Measurements from ENCODE around the gene HSD17B4. TPM values are rescaled to one million over a fixed set of nuclear protein-coding genes. Genes with fewer than 3 reads are reported as not detected.

Gene HSD17B4
- total and polyA plus RNA-seq, 2 experiments from 2014 or later = 326 to 332 TPM

DNA sequence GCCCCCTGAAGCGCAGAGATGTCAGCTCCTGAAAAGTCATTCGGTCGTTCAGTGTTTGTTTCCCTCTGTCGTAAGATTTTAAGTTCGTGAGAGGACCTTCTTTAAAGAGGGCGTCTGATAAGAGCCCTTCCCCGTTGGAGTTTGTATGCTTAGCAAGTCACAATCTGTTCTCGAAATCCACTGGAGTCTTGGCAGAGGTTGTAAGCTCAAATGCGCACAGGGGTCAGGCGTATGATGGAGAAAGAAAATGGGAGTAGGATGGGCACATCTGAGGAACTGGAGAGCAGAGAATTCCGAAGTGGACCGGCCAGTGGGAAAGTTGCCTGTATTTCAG is 710 bp downstream of the HSD17B4 start:
- no peaks in the 10 kb centered on the region for H3K27me3 ChIP-seq (ENCODE audit: insufficient read depth)
- peaks cover 46% of the 10 kb centered on the region for H3K4me1 Mint-ChIP-seq

More for the DNA sequence above, 710 bp downstream of the HSD17B4 start:
- DNase-seq (ENCODE audit: low spot score) (no peak), ATAC-seq (peak; percentile 9)
- Histone ChIP-seq H2AFZ (peak overlapping the region; percentile 56), H3K36me3 (ENCODE audit: insufficient read depth) (no peaks in the 10 kb centered on the region), H3K27ac (ENCODE audit: low read depth) (peak overlapping the region; percentile 95), H3K4me3 (peak overlapping the region; percentile 88), H3K4me1 (ENCODE audit: insufficient read depth) (peaks cover 44% of the 10 kb centered on the region), H3K79me2 (replicated peaks; ENCODE audit: insufficient read depth) (peaks cover 52% of the 10 kb centered on the region), H4K20me1 (replicated peaks; ENCODE audit: insufficient read depth) (no peaks in the 10 kb centered on the region), H3K4me2 (peak overlapping the region; percentile 95), H3K9me2 (ENCODE audit: insufficient read depth) (no peaks in the 10 kb centered on the region), H3F3A (replicated peaks; ENCODE audit: low read depth) (peaks cover 10% of the 10 kb centered on the region; the same call in 1 of the 2 replicates)
- Mint-ChIP-seq H3K27me3 (ENCODE audit: insufficient read depth, low read depth, poor library complexity) (peaks cover 4% of the 10 kb centered on the region), H3K36me3 (ENCODE audit: low read depth) (peaks cover 46% of the 10 kb centered on the region), H3K27ac (peak overlapping the region; percentile 98), H3K4me3 (peak overlapping the region; percentile 88), H3K9me3 (peaks cover 31% of the 10 kb centered on the region)
- TF ChIP-seq ZNF331 (CRISPR knock-in tag; IDR thresholded peaks at IDR 0.05; ENCODE audit: low read depth) = no peak
- TF ChIP-seq, protein P1, sequence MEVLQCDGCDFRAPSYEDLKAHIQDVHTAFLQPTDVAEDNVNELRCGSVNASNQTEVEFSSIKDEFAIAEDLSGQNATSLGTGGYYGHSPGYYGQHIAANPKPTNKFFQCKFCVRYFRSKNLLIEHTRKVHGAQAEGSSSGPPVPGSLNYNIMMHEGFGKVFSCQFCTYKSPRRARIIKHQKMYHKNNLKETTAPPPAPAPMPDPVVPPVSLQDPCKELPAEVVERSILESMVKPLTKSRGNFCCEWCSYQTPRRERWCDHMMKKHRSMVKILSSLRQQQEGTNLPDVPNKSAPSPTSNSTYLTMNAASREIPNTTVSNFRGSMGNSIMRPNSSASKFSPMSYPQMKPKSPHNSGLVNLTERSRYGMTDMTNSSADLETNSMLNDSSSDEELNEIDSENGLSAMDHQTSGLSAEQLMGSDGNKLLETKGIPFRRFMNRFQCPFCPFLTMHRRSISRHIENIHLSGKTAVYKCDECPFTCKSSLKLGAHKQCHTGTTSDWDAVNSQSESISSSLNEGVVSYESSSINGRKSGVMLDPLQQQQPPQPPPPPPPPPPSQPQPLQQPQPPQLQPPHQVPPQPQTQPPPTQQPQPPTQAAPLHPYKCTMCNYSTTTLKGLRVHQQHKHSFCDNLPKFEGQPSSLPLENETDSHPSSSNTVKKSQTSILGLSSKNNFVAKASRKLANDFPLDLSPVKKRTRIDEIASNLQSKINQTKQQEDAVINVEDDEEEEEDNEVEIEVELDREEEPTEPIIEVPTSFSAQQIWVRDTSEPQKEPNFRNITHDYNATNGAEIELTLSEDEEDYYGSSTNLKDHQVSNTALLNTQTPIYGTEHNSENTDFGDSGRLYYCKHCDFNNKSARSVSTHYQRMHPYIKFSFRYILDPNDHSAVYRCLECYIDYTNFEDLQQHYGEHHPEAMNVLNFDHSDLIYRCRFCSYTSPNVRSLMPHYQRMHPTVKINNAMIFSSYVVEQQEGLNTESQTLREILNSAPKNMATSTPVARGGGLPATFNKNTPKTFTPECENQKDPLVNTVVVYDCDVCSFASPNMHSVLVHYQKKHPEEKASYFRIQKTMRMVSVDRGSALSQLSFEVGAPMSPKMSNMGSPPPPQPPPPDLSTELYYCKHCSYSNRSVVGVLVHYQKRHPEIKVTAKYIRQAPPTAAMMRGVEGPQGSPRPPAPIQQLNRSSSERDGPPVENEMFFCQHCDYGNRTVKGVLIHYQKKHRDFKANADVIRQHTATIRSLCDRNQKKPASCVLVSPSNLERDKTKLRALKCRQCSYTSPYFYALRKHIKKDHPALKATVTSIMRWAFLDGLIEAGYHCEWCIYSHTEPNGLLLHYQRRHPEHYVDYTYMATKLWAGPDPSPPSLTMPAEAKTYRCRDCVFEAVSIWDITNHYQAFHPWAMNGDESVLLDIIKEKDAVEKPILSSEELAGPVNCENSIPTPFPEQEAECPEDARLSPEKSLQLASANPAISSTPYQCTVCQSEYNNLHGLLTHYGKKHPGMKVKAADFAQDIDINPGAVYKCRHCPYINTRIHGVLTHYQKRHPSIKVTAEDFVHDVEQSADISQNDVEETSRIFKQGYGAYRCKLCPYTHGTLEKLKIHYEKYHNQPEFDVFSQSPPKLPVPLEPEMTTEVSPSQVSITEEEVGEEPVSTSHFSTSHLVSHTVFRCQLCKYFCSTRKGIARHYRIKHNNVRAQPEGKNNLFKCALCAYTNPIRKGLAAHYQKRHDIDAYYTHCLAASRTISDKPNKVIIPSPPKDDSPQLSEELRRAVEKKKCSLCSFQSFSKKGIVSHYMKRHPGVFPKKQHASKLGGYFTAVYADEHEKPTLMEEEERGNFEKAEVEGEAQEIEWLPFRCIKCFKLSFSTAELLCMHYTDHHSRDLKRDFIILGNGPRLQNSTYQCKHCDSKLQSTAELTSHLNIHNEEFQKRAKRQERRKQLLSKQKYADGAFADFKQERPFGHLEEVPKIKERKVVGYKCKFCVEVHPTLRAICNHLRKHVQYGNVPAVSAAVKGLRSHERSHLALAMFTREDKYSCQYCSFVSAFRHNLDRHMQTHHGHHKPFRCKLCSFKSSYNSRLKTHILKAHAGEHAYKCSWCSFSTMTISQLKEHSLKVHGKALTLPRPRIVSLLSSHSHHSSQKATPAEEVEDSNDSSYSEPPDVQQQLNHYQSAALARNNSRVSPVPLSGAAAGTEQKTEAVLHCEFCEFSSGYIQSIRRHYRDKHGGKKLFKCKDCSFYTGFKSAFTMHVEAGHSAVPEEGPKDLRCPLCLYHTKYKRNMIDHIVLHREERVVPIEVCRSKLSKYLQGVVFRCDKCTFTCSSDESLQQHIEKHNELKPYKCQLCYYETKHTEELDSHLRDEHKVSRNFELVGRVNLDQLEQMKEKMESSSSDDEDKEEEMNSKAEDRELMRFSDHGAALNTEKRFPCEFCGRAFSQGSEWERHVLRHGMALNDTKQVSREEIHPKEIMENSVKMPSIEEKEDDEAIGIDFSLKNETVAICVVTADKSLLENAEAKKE (CRISPR knock-in tag; IDR thresholded peaks at IDR 0.05) = no peak
- TF ChIP-seq STAT1 (IDR thresholded peaks at IDR 0.05; ENCODE audit: unreplicated experiment) = no peak
- TF ChIP-seq, protein P2, sequence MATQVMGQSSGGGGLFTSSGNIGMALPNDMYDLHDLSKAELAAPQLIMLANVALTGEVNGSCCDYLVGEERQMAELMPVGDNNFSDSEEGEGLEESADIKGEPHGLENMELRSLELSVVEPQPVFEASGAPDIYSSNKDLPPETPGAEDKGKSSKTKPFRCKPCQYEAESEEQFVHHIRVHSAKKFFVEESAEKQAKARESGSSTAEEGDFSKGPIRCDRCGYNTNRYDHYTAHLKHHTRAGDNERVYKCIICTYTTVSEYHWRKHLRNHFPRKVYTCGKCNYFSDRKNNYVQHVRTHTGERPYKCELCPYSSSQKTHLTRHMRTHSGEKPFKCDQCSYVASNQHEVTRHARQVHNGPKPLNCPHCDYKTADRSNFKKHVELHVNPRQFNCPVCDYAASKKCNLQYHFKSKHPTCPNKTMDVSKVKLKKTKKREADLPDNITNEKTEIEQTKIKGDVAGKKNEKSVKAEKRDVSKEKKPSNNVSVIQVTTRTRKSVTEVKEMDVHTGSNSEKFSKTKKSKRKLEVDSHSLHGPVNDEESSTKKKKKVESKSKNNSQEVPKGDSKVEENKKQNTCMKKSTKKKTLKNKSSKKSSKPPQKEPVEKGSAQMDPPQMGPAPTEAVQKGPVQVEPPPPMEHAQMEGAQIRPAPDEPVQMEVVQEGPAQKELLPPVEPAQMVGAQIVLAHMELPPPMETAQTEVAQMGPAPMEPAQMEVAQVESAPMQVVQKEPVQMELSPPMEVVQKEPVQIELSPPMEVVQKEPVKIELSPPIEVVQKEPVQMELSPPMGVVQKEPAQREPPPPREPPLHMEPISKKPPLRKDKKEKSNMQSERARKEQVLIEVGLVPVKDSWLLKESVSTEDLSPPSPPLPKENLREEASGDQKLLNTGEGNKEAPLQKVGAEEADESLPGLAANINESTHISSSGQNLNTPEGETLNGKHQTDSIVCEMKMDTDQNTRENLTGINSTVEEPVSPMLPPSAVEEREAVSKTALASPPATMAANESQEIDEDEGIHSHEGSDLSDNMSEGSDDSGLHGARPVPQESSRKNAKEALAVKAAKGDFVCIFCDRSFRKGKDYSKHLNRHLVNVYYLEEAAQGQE (IDR thresholded peaks at IDR 0.05; ENCODE audit: unreplicated experiment) = no peak
- TF ChIP-seq, protein P3, sequence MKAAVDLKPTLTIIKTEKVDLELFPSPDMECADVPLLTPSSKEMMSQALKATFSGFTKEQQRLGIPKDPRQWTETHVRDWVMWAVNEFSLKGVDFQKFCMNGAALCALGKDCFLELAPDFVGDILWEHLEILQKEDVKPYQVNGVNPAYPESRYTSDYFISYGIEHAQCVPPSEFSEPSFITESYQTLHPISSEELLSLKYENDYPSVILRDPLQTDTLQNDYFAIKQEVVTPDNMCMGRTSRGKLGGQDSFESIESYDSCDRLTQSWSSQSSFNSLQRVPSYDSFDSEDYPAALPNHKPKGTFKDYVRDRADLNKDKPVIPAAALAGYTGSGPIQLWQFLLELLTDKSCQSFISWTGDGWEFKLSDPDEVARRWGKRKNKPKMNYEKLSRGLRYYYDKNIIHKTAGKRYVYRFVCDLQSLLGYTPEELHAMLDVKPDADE (IDR thresholded peaks at IDR 0.05) = no peak
- TF ChIP-seq NANOG (IDR thresholded peaks at IDR 0.05; ENCODE audit: borderline replicate concordance) = no peak
- no peak for TF ChIP-seq JUNB (IDR thresholded peaks at IDR 0.05; ENCODE audit: unreplicated experiment)
- no peak for TF ChIP-seq CTCF (conservative IDR thresholded peaks at IDR 0.05; ENCODE audit: low read depth in 2 of 2)
- TF ChIP-seq CREB1 (CRISPR knock-in tag; IDR thresholded peaks at IDR 0.05; ENCODE audit: low read depth) = no peak
- TF ChIP-seq EZH2 (IDR thresholded peaks at IDR 0.05; ENCODE audit: low read depth, unreplicated experiment) = no peak
- no peak for TF ChIP-seq EZH2phosphoT487 (IDR thresholded peaks at IDR 0.05; ENCODE audit: unreplicated experiment)
- TF ChIP-seq POLR2AphosphoS5 (IDR thresholded peaks at IDR 0.05; ENCODE audit: low read depth) = no peak
